ENCODE results near the gene PAQR8.

PAQR8 gene

GRCh38 chr6:52345311-52345710, 16.6 kb upstream of the PAQR8 start:
- ChIA-PET POLR2A (interaction anchor here (0.7 kb wide), 1 partner anchor 29 kb away, joined by 5 read pairs; no protein-coding TSS in a partner anchor), CTCF (interaction anchor here (1.0 kb wide), 1 partner anchor 35 kb away, joined by 3 read pairs; no protein-coding TSS in a partner anchor)
- DNase-seq (ENCODE audit: extremely low spot score): no peak
- TF ChIP-seq CTCF (IDR thresholded peaks at IDR 0.05; ENCODE audit: control extremely low read depth, extremely low read depth, low read depth, missing control alignments): no peak

- no peak for DNase-seq (ENCODE audit: extremely low spot score)
- ChIA-PET CTCF (no interaction called here), POLR2A (no interaction called here)
- TF ChIP-seq CTCF (IDR thresholded peaks at IDR 0.05; ENCODE audit: control extremely low read depth, extremely low read depth, low read depth, missing control alignments): no peak
These were observed 15.4 kb upstream of the PAQR8 start for GRCh38 chr6:52346503-52346902.

- ChIA-PET POLR2A (no interaction called here), CTCF (interaction anchor here (0.6 to 1.2 kb wide), 3 partner anchors 28 to 62 kb away, joined by 3 to 4 read pairs (median 3); no protein-coding TSS in a partner anchor)
- no peak for DNase-seq (ENCODE audit: extremely low spot score)
- TF ChIP-seq CTCF (IDR thresholded peaks at IDR 0.05; ENCODE audit: control extremely low read depth, extremely low read depth, low read depth, missing control alignments): no peak
These were observed 14.1 kb upstream of the PAQR8 start for GRCh38 chr6:52347818-52348217.

- ChIA-PET POLR2A (interaction anchor here (1.0 kb wide), 1 partner anchor 10 kb away, joined by 4 read pairs; the partner anchor contains the start of gene PAQR8), CTCF (interaction anchor here (1.0 to 3.2 kb wide), 13 partner anchors 10 to 70 kb away, joined by 3 to 14 read pairs (median 6); partner anchors contain the start of gene PAQR8)
- no peak for TF ChIP-seq CTCF (IDR thresholded peaks at IDR 0.05; ENCODE audit: control extremely low read depth, extremely low read depth, low read depth, missing control alignments)
- no peak for DNase-seq (ENCODE audit: extremely low spot score)
These were observed 10.1 kb upstream of the PAQR8 start for GRCh38 chr6:52351879-52352238.

GRCh38 chr6:52352239-52353018, 9.5 kb upstream of the PAQR8 start:
- POLR2A ChIA-PET: interaction anchor here (1.0 kb wide), 1 partner anchor 10 kb away, joined by 4 read pairs; the partner anchor contains the start of gene PAQR8
- CTCF ChIA-PET: interaction anchor here (1.0 to 3.2 kb wide), 11 partner anchors 10 to 70 kb away, joined by 3 to 14 read pairs (median 8); partner anchors contain the start of gene PAQR8
- no peak for TF ChIP-seq CTCF (IDR thresholded peaks at IDR 0.05; ENCODE audit: control extremely low read depth, extremely low read depth, low read depth, missing control alignments)
- peak; percentile 56 for DNase-seq (ENCODE audit: extremely low spot score)

- no peak for TF ChIP-seq CTCF (IDR thresholded peaks at IDR 0.05; ENCODE audit: control extremely low read depth, extremely low read depth, low read depth, missing control alignments)
- POLR2A ChIA-PET: no interaction called here
- CTCF ChIA-PET: interaction anchor here (1.1 to 2.2 kb wide), 2 partner anchors 25 to 70 kb away, joined by 3 to 9 read pairs; no protein-coding TSS in a partner anchor
- no peak for DNase-seq (ENCODE audit: extremely low spot score)
These were observed 5.9 kb upstream of the PAQR8 start for GRCh38 chr6:52356017-52356416.
